ENCODE data around the gene MACO1. TPM values are rescaled to one million over a fixed set of nuclear protein-coding genes. Genes with fewer than 3 reads are reported as not detected.

Gene MACO1
- total and polyA plus RNA-seq, 2 of the 8 experiments (the other 6 are each of a cell fraction or from before 2014, with no cell fraction given) = 3.5 to 15.1 TPM

DNA sequence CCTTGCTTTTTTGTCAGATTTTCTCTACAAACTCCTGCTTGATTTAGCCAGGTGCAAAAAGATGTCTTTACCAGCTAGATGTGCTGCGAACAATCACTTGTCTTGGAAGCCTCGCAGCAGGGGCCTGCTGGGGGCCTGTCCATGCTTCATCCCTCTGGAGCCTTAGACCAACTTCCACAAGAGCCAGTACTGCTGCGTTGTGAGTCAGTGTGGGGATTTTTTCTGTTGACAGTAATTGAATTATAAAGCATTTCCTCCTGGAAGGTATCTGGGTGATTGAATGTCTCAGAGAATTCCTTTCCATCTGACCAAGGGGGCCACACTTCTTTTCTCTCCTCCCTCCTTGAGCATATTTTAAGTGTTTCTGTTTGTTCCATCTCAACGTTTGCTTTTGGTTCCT is 72.3 kb downstream of the MACO1 start (continued):
- TF ChIP-seq, protein P1, sequence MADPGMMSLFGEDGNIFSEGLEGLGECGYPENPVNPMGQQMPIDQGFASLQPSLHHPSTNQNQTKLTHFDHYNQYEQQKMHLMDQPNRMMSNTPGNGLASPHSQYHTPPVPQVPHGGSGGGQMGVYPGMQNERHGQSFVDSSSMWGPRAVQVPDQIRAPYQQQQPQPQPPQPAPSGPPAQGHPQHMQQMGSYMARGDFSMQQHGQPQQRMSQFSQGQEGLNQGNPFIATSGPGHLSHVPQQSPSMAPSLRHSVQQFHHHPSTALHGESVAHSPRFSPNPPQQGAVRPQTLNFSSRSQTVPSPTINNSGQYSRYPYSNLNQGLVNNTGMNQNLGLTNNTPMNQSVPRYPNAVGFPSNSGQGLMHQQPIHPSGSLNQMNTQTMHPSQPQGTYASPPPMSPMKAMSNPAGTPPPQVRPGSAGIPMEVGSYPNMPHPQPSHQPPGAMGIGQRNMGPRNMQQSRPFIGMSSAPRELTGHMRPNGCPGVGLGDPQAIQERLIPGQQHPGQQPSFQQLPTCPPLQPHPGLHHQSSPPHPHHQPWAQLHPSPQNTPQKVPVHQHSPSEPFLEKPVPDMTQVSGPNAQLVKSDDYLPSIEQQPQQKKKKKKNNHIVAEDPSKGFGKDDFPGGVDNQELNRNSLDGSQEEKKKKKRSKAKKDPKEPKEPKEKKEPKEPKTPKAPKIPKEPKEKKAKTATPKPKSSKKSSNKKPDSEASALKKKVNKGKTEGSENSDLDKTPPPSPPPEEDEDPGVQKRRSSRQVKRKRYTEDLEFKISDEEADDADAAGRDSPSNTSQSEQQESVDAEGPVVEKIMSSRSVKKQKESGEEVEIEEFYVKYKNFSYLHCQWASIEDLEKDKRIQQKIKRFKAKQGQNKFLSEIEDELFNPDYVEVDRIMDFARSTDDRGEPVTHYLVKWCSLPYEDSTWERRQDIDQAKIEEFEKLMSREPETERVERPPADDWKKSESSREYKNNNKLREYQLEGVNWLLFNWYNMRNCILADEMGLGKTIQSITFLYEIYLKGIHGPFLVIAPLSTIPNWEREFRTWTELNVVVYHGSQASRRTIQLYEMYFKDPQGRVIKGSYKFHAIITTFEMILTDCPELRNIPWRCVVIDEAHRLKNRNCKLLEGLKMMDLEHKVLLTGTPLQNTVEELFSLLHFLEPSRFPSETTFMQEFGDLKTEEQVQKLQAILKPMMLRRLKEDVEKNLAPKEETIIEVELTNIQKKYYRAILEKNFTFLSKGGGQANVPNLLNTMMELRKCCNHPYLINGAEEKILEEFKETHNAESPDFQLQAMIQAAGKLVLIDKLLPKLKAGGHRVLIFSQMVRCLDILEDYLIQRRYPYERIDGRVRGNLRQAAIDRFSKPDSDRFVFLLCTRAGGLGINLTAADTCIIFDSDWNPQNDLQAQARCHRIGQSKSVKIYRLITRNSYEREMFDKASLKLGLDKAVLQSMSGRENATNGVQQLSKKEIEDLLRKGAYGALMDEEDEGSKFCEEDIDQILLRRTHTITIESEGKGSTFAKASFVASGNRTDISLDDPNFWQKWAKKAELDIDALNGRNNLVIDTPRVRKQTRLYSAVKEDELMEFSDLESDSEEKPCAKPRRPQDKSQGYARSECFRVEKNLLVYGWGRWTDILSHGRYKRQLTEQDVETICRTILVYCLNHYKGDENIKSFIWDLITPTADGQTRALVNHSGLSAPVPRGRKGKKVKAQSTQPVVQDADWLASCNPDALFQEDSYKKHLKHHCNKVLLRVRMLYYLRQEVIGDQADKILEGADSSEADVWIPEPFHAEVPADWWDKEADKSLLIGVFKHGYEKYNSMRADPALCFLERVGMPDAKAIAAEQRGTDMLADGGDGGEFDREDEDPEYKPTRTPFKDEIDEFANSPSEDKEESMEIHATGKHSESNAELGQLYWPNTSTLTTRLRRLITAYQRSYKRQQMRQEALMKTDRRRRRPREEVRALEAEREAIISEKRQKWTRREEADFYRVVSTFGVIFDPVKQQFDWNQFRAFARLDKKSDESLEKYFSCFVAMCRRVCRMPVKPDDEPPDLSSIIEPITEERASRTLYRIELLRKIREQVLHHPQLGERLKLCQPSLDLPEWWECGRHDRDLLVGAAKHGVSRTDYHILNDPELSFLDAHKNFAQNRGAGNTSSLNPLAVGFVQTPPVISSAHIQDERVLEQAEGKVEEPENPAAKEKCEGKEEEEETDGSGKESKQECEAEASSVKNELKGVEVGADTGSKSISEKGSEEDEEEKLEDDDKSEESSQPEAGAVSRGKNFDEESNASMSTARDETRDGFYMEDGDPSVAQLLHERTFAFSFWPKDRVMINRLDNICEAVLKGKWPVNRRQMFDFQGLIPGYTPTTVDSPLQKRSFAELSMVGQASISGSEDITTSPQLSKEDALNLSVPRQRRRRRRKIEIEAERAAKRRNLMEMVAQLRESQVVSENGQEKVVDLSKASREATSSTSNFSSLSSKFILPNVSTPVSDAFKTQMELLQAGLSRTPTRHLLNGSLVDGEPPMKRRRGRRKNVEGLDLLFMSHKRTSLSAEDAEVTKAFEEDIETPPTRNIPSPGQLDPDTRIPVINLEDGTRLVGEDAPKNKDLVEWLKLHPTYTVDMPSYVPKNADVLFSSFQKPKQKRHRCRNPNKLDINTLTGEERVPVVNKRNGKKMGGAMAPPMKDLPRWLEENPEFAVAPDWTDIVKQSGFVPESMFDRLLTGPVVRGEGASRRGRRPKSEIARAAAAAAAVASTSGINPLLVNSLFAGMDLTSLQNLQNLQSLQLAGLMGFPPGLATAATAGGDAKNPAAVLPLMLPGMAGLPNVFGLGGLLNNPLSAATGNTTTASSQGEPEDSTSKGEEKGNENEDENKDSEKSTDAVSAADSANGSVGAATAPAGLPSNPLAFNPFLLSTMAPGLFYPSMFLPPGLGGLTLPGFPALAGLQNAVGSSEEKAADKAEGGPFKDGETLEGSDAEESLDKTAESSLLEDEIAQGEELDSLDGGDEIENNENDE (IDR thresholded peaks at IDR 0.05; ENCODE audit: insufficient replicate concordance, low read length) = no peak
- TF ChIP-seq SP4 (IDR thresholded peaks at IDR 0.05; ENCODE audit: low read length) (no peak), MAFK (IDR thresholded peaks at IDR 0.05; ENCODE audit: low read depth, low read length) (no peak), POLR2AphosphoS5 (IDR thresholded peaks at IDR 0.05; ENCODE audit: low read depth, low read length) (no peak), CHD2 (IDR thresholded peaks at IDR 0.05; ENCODE audit: low read length) (no peak), TAF7 (optimal IDR thresholded peaks at IDR 0.05; ENCODE audit: borderline replicate concordance, low read depth, low read length) (no peak), RXRA (IDR thresholded peaks at IDR 0.05; ENCODE audit: insufficient read depth, low read depth, low read length) (no peak), JUN (IDR thresholded peaks at IDR 0.05; ENCODE audit: low read depth, low read length) (no peak)
